ES-I3 (cell line): ENCODE measurements around the gene TIMM22.

ENCODE experiments used
- H3K36me3 ChIP-seq: 2 replicates; pipeline ENCODE4 v1.6.1; 2013; ENCODE audit warnings: mild to moderate bottlenecking, low read length, control low read depth, moderate library complexity; ENCODE audit not compliant: insufficient read depth
- H3K4me1 ChIP-seq: 2 replicates; pipeline ENCODE4 v1.6.1; 2013; ENCODE audit warnings: mild to moderate bottlenecking, control low read depth, low read length; ENCODE audit not compliant: insufficient read depth
- H3K9ac ChIP-seq: 2 replicates; pipeline ENCODE4 v1.6.1; 2013; ENCODE audit warnings: low read depth, mild to moderate bottlenecking, low read length, moderate library complexity
- H3K9me3 ChIP-seq: 2 replicates; pipeline ENCODE4 v1.6.1; 2013; ENCODE audit warnings: mild to moderate bottlenecking, low read length, moderate library complexity; ENCODE audit not compliant: control insufficient read depth, insufficient read depth

Gene TIMM22

GRCh38 chr17:1029922-1030644 lies 33.2 kb downstream of the TIMM22 start:
- Histone ChIP-seq H3K9ac (no peak overlapping the region), H3K36me3 (no peaks in the 10 kb centered on the region), H3K9me3 (no peaks in the 10 kb centered on the region), H3K4me1 (no peaks in the 10 kb centered on the region)

GRCh38 chr17:1030684-1031532 lies 34.0 kb downstream of the TIMM22 start:
- Histone ChIP-seq H3K9ac (peak overlapping the region; percentile 24; the same call in 1 of the 2 replicates), H3K9me3 (no peaks in the 10 kb centered on the region), H3K4me1 (no peaks in the 10 kb centered on the region; the same call in 1 of the 2 replicates), H3K36me3 (no peaks in the 10 kb centered on the region)

GRCh38 chr17:1031711-1032110 lies 34.8 kb downstream of the TIMM22 start:
- H3K9ac ChIP-seq = peak overlapping the region; percentile 40; the same call in 1 of the 2 replicates
- no peaks in the 10 kb centered on the region; the same call in 1 of the 2 replicates for H3K4me1 ChIP-seq
- no peaks in the 10 kb centered on the region for H3K36me3 ChIP-seq
- H3K9me3 ChIP-seq = no peaks in the 10 kb centered on the region

- H3K36me3 ChIP-seq = no peaks in the 10 kb centered on the region
- H3K9ac ChIP-seq = peak overlapping the region; percentile 33; the same call in 1 of the 2 replicates
- no peaks in the 10 kb centered on the region; the same call in 1 of the 2 replicates for H3K4me1 ChIP-seq
- no peaks in the 10 kb centered on the region for H3K9me3 ChIP-seq
These were observed 35.5 kb downstream of the TIMM22 start for GRCh38 chr17:1032391-1032790.

- Histone ChIP-seq H3K36me3 (no peaks in the 10 kb centered on the region), H3K9ac (no peak overlapping the region), H3K4me1 (no peaks in the 10 kb centered on the region; the same call in 1 of the 2 replicates), H3K9me3 (no peaks in the 10 kb centered on the region)
These were observed 36.6 kb downstream of the TIMM22 start for GRCh38 chr17:1033503-1033902.

GRCh38 chr17:1034652-1035210 lies 37.8 kb downstream of the TIMM22 start:
- Histone ChIP-seq H3K9me3 (no peaks in the 10 kb centered on the region), H3K9ac (no peak overlapping the region), H3K4me1 (peaks cover 8% of the 10 kb centered on the region; the same call in 1 of the 2 replicates), H3K36me3 (no peaks in the 10 kb centered on the region)

- Histone ChIP-seq H3K4me1 (peaks cover 9% of the 10 kb centered on the region; the same call in 1 of the 2 replicates), H3K9ac (no peak overlapping the region), H3K36me3 (no peaks in the 10 kb centered on the region; the same call in 1 of the 2 replicates), H3K9me3 (no peaks in the 10 kb centered on the region)
These were observed 38.7 kb downstream of the TIMM22 start for GRCh38 chr17:1035546-1036170.

- Histone ChIP-seq H3K9me3 (no peaks in the 10 kb centered on the region), H3K4me1 (peaks cover 9% of the 10 kb centered on the region; the same call in 1 of the 2 replicates), H3K36me3 (no peaks in the 10 kb centered on the region; the same call in 1 of the 2 replicates), H3K9ac (no peak overlapping the region)
These were observed 39.4 kb downstream of the TIMM22 start for GRCh38 chr17:1036171-1036844.

- no peaks in the 10 kb centered on the region for H3K9me3 ChIP-seq
- H3K9ac ChIP-seq = no peak overlapping the region
- H3K36me3 ChIP-seq = no peaks in the 10 kb centered on the region; the same call in 1 of the 2 replicates
- H3K4me1 ChIP-seq = peaks cover 9% of the 10 kb centered on the region; the same call in 1 of the 2 replicates
These were observed 39.9 kb downstream of the TIMM22 start for GRCh38 chr17:1036845-1037237.

GRCh38 chr17:1037238-1037879 lies 40.4 kb downstream of the TIMM22 start:
- Histone ChIP-seq H3K36me3 (no peaks in the 10 kb centered on the region; the same call in 1 of the 2 replicates), H3K9me3 (no peaks in the 10 kb centered on the region), H3K4me1 (peaks cover 9% of the 10 kb centered on the region; the same call in 1 of the 2 replicates), H3K9ac (no peak overlapping the region)

GRCh38 chr17:1038459-1039122 lies 41.7 kb downstream of the TIMM22 start:
- Histone ChIP-seq H3K9me3 (no peaks in the 10 kb centered on the region), H3K9ac (no peak overlapping the region), H3K36me3 (no peaks in the 10 kb centered on the region; the same call in 1 of the 2 replicates), H3K4me1 (peaks cover 9% of the 10 kb centered on the region; the same call in 1 of the 2 replicates)

GRCh38 chr17:1039123-1039507 lies 42.2 kb downstream of the TIMM22 start:
- Histone ChIP-seq H3K9ac (no peak overlapping the region), H3K36me3 (no peaks in the 10 kb centered on the region; the same call in 1 of the 2 replicates), H3K4me1 (peaks cover 9% of the 10 kb centered on the region; the same call in 1 of the 2 replicates), H3K9me3 (no peaks in the 10 kb centered on the region)
